Neural crest cell (in vitro differentiated cells): ENCODE data around the gene SLC2A9. TPM values are rescaled to one million over a fixed set of nuclear protein-coding genes. Genes with fewer than 3 reads are reported as not detected.
A peak's percentile ranks its signal among the peaks of the same experiment; 100 is the strongest.

ENCODE experiments used
- DNase-seq: peaks from one replicate; pipeline ENCODE4 v3.0.0; 2021; ENCODE audit warnings: low read depth, mixed read lengths, low spot score
- H3K27ac Mint-ChIP-seq: one replicate; pipeline ENCODE4 v1.8.0; 2021; ENCODE audit warnings: mild to moderate bottlenecking, mixed read lengths; ENCODE audit not compliant: unreplicated experiment
- H3K27me3 Mint-ChIP-seq: 2 replicates; pipeline ENCODE4 v1.8.0; 2021; ENCODE audit warnings: low read depth, mild to moderate bottlenecking, mixed read lengths
- H3K36me3 Mint-ChIP-seq: 2 replicates; pipeline ENCODE4 v1.8.0; 2021; ENCODE audit warnings: low read depth, mild to moderate bottlenecking, mixed read lengths
- H3K4me1 Mint-ChIP-seq: 2 replicates; pipeline ENCODE4 v1.8.0; 2021; ENCODE audit warnings: mixed read lengths
- H3K4me3 Mint-ChIP-seq: one replicate; pipeline ENCODE4 v1.8.0; 2021; ENCODE audit warnings: mild to moderate bottlenecking, mixed read lengths
- H3K9me3 Mint-ChIP-seq: 2 replicates; pipeline ENCODE4 v1.8.0; 2021; ENCODE audit warnings: mixed read lengths
- total RNA-seq: library from RNA; stranded (reverse); gene quantifications from 2 replicates; pipeline ENCODE4 v1.2.1, GENCODE V29; 2021
- TF ChIP-seq, protein P1 (sequence below): fragments of 200-600 bp; sonication (generic); conservative IDR thresholded peaks from 2 replicates; pipeline ENCODE4 v1.5.0; 2021; ENCODE audit warnings: antibody characterized with exemption, mild to moderate bottlenecking

Gene SLC2A9
- total RNA-seq, 1 donor from 2014 or later = 0.26 TPM

- Mint-ChIP-seq H3K4me3 (no peak overlapping the region), H3K27me3 (peaks cover 7% of the 10 kb centered on the region), H3K27ac (no peak overlapping the region), H3K9me3 (no peaks in the 10 kb centered on the region), H3K4me1 (peaks cover 28% of the 10 kb centered on the region), H3K36me3 (no peaks in the 10 kb centered on the region)
- TF ChIP-seq, protein P1, sequence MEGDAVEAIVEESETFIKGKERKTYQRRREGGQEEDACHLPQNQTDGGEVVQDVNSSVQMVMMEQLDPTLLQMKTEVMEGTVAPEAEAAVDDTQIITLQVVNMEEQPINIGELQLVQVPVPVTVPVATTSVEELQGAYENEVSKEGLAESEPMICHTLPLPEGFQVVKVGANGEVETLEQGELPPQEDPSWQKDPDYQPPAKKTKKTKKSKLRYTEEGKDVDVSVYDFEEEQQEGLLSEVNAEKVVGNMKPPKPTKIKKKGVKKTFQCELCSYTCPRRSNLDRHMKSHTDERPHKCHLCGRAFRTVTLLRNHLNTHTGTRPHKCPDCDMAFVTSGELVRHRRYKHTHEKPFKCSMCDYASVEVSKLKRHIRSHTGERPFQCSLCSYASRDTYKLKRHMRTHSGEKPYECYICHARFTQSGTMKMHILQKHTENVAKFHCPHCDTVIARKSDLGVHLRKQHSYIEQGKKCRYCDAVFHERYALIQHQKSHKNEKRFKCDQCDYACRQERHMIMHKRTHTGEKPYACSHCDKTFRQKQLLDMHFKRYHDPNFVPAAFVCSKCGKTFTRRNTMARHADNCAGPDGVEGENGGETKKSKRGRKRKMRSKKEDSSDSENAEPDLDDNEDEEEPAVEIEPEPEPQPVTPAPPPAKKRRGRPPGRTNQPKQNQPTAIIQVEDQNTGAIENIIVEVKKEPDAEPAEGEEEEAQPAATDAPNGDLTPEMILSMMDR = peak; percentile 59
- DNase-seq = peak; percentile 39
These were observed 122.5 kb downstream of the SLC2A9 start for GRCh38 chr4:9898596-9899305.

GRCh38 chr4:9895333-9895705 is 126.0 kb downstream of the SLC2A9 start:
- Mint-ChIP-seq H3K9me3 (no peaks in the 10 kb centered on the region), H3K27me3 (peaks cover 10% of the 10 kb centered on the region), H3K36me3 (no peaks in the 10 kb centered on the region), H3K4me1 (peaks cover 6% of the 10 kb centered on the region), H3K4me3 (no peak overlapping the region), H3K27ac (no peak overlapping the region)
- TF ChIP-seq, protein P1 = no peak
- DNase-seq = no peak

DNA sequence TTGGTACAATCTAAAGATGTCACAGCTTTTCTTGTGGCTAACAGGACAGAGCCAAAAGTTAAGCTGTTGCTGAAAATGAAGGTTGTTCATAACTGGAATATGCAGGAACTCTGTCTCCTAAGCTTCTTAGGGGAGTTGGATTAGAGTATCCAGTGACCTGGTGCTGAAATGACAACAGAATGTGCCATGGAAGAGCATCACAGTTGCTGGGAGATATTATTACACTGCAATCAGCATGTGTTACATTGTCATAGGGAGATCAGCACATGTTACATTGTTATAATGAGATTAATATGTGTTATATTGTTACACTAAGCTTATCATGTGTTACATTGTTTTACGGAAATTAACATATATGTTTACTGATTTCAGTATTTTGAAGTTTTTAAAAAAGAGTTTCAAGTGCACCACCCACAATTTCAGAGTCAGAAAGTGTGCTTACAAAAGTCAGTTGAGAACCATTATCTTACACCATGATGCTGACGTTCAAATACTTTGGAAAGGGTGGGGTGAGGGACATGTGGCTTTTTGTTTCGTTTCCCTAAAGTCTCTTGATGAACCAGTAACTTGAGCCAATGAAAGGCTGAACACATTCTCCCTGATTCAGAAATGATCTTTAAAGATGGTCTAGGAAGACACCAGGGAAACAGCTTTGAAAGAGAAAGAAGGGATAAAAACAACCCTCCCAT is 126.5 kb downstream of the SLC2A9 start:
- H3K27ac Mint-ChIP-seq = no peak overlapping the region
- H3K9me3 Mint-ChIP-seq = no peaks in the 10 kb centered on the region
- TF ChIP-seq, protein P1 = no peak
- no peak for DNase-seq
- peaks cover 6% of the 10 kb centered on the region for H3K4me1 Mint-ChIP-seq
- peaks cover 10% of the 10 kb centered on the region for H3K27me3 Mint-ChIP-seq
- no peak overlapping the region for H3K4me3 Mint-ChIP-seq
- H3K36me3 Mint-ChIP-seq = no peaks in the 10 kb centered on the region

GRCh38 chr4:9893329-9894108 is 127.8 kb downstream of the SLC2A9 start:
- no peak for DNase-seq
- Mint-ChIP-seq H3K4me1 (peaks cover under 1% of the 10 kb centered on the region), H3K27me3 (peaks cover 10% of the 10 kb centered on the region), H3K4me3 (no peak overlapping the region), H3K27ac (no peak overlapping the region), H3K36me3 (no peaks in the 10 kb centered on the region), H3K9me3 (no peaks in the 10 kb centered on the region)
- TF ChIP-seq, protein P1 = no peak

- Mint-ChIP-seq H3K9me3 (no peaks in the 10 kb centered on the region), H3K36me3 (no peaks in the 10 kb centered on the region), H3K4me3 (no peak overlapping the region), H3K4me1 (no peaks in the 10 kb centered on the region), H3K27me3 (peaks cover 10% of the 10 kb centered on the region), H3K27ac (no peak overlapping the region)
- TF ChIP-seq, protein P1 = no peak
- no peak for DNase-seq
These were observed 129.6 kb downstream of the SLC2A9 start for GRCh38 chr4:9891740-9892139.
